GM12878 (cell line): ENCODE measurements around the gene AGBL5. TPM values are rescaled to one million over a fixed set of nuclear protein-coding genes. Genes with fewer than 3 reads are reported as not detected.

Source experiments
- BHLHE40 ChIP-seq, 2 experiments: fragments of 450-650 bp in 1 of 2; IDR thresholded peaks; 2 replicates each; pipeline ENCODE4 v1.6.1; 2011 to 2017; ENCODE audit warnings: low read depth in 2 of 2, borderline replicate concordance in 1 of 2, improper control_type of control experiment in 1 of 2, low read length in 1 of 2, mild to moderate bottlenecking in 1 of 2
- BMI1 ChIP-seq: fragments of 450-650 bp; IDR thresholded peaks from 2 replicates; pipeline ENCODE4 v1.6.1; 2016; ENCODE audit warnings: mild to moderate bottlenecking, moderate library complexity, borderline replicate concordance
- CTCF ChIP-seq, 3 experiments: IDR thresholded peaks in 2 of 3; conservative IDR thresholded peaks in 1 of 3; 2 replicates each; pipeline ENCODE4 v1.5.1; 2011; ENCODE audit warnings: low read depth in 3 of 3, low read length in 3 of 3, mild to moderate bottlenecking in 3 of 3, control low read depth in 2 of 3, moderate library complexity in 2 of 3, inconsistent platforms in 1 of 3, mixed read lengths in 1 of 3; ENCODE audit not compliant: control insufficient read depth in 2 of 3, insufficient read depth in 1 of 3; ENCODE audit errors: extremely low read depth in 1 of 3
- E2F4 ChIP-seq: IDR thresholded peaks from 2 replicates; pipeline ENCODE4 v1.6.1; 2012; ENCODE audit warnings: low read depth, low read length, improper control_type of control experiment
- HDAC6 ChIP-seq: fragments of 200-600 bp; sonication (generic); IDR thresholded peaks from one replicate; pipeline ENCODE4 v1.8.0; 2017; ENCODE audit warnings: antibody characterized with exemption; ENCODE audit not compliant: unreplicated experiment
- IRF3 ChIP-seq: fragments of 450-650 bp; IDR thresholded peaks from 2 replicates; pipeline ENCODE4 v1.6.1; 2014; ENCODE audit warnings: mild to moderate bottlenecking
- LARP7 ChIP-seq: fragments of 450-650 bp; IDR thresholded peaks from 2 replicates; pipeline ENCODE4 v1.6.1; 2017; ENCODE audit warnings: mild to moderate bottlenecking
- MEF2B ChIP-seq: fragments of 450-650 bp; IDR thresholded peaks from 2 replicates; pipeline ENCODE4 v1.6.1; 2018; ENCODE audit warnings: mild to moderate bottlenecking, moderate library complexity; ENCODE audit not compliant: partially characterized antibody, poor library complexity, severe bottlenecking
- NFYB ChIP-seq: IDR thresholded peaks from 2 replicates; pipeline ENCODE4 v1.6.1; 2011; ENCODE audit warnings: low read depth, mild to moderate bottlenecking, low read length, improper control_type of control experiment, moderate library complexity; ENCODE audit not compliant: insufficient read depth
- RB1 ChIP-seq: fragments of 450-650 bp; formaldehyde crosslinking; IDR thresholded peaks from 2 replicates; pipeline ENCODE4 v1.6.1; 2017; ENCODE audit warnings: mild to moderate bottlenecking, borderline replicate concordance
- RUNX3 ChIP-seq: IDR thresholded peaks from 2 replicates; pipeline ENCODE4 v1.6.1; 2012; ENCODE audit warnings: low read length, inconsistent platforms
- TBL1XR1 ChIP-seq: IDR thresholded peaks from 2 replicates; pipeline ENCODE4 v1.6.1; 2012; ENCODE audit warnings: low read depth, low read length, improper control_type of control experiment
- USF1 ChIP-seq: IDR thresholded peaks from 2 replicates; pipeline ENCODE4 v1.6.1; 2011; ENCODE audit warnings: borderline replicate concordance, low read depth, mild to moderate bottlenecking, moderate library complexity, mixed read lengths, low read length; ENCODE audit not compliant: insufficient read depth; ENCODE audit errors: extremely low read length
- YBX1 ChIP-seq: fragments of 450-650 bp; IDR thresholded peaks from 2 replicates; pipeline ENCODE4 v1.6.1; 2016; ENCODE audit warnings: antibody characterized with exemption
- ZBTB4 ChIP-seq: fragments of 450-650 bp; formaldehyde crosslinking; IDR thresholded peaks from 2 replicates; pipeline ENCODE4 v1.4.0; 2022; ENCODE audit warnings: mild to moderate bottlenecking, moderate library complexity
- polyA plus RNA-seq, 11 experiments: library from polyadenylated mRNA; depleted of rRNA in 4 of 11; unstranded in 6 of 11; stranded (reverse) in 5 of 11; fragments of >200 nt; fragmentation: Nextera tagmentation in 4 of 11; fragmentation: Illumina TruSeq in 1 of 11; extraction: Ambion mirVana in 4 of 11; extraction: Trizol in 1 of 11; gene quantifications; 1 replicate in 1 of 11; 2 replicates in 10 of 11; pipeline versions ENCODE4 v1.2.1 to v1.2.3, GENCODE V29; 2011 to 2016; ENCODE audit warnings: inconsistent platforms in 2 of 11, missing spikeins in 2 of 11, low read depth in 1 of 11
- total RNA-seq, 4 experiments: library from RNA; depleted of rRNA in 3 of 4; stranded (reverse); fragments of >200 nt in 3 of 4; fragmentation: Illumina TruSeq in 1 of 4; extraction: Trizol in 1 of 4; gene quantifications; 2 replicates each; pipeline versions ENCODE4 v1.2.1 to v1.2.3, GENCODE V29; 2013 to 2021

AGBL5 gene
- total and polyA plus RNA-seq, 10 of the 15 experiments (the other 5 are each of a cell fraction or from before 2014, with no cell fraction given): 1.9 to 28.5 (median 19.5) TPM

- TF ChIP-seq ZBTB4 (CRISPR knock-in tag): no peak
- TF ChIP-seq E2F4: 0 out of 2 replicates have a peak, but pooled peaks have one; percentile 66
- TF ChIP-seq LARP7: 0 out of 2 replicates have a peak, but pooled peaks have one; percentile 50
- peak; percentile 52; the same call in 1 of the 2 replicates for TF ChIP-seq BMI1
- TF ChIP-seq TBL1XR1: peak; percentile 67
- TF ChIP-seq HDAC6: no peak
- peak; percentile 70; the same call in 1 of the 2 replicates for TF ChIP-seq RUNX3
- no peak for TF ChIP-seq MEF2B
- TF ChIP-seq NFYB: peak; percentile 83
- TF ChIP-seq USF1: no peak
- no peak for TF ChIP-seq YBX1
- peak; percentile 49 to 74; a peak in 1 of 4 replicates for TF ChIP-seq BHLHE40 (IDR thresholded peaks at IDR 0.05; ENCODE audit: borderline replicate concordance in 1 of 2, low read depth in 2 of 2, low read length in 1 of 2)
- no peak for TF ChIP-seq CTCF (IDR thresholded peaks at IDR 0.05 in 2 of 3, conservative IDR thresholded peaks at IDR 0.05 in 1 of 3; ENCODE audit: control insufficient read depth in 2 of 3, extremely low read depth in 1 of 3, insufficient read depth in 1 of 3, low read depth in 3 of 3, low read length in 3 of 3)
- TF ChIP-seq IRF3: peak; percentile 53; the same call in 1 of the 2 replicates
- peak; percentile 96 for TF ChIP-seq RB1
These were observed at the start of gene AGBL5 (continued) for GRCh38 chr2:27050996-27051901.
